ENCODE measurements around the gene TMPRSS7.

TMPRSS7 gene

GRCh38 chr3:112116748-112117186 is 82.2 kb downstream of the TMPRSS7 start:
- TF ChIP-seq ZFP3 (CRISPR knock-in tag; IDR thresholded peaks at IDR 0.05) (no peak), SNAI2 (CRISPR knock-in tag; IDR thresholded peaks at IDR 0.05) (no peak), ZNF8 (CRISPR knock-in tag; IDR thresholded peaks at IDR 0.05) (no peak)
- no peak for ATAC-seq

- no peak for ATAC-seq
- TF ChIP-seq RARB (CRISPR knock-in tag; IDR thresholded peaks at IDR 0.05) (no peak), ESRRG (CRISPR knock-in tag; IDR thresholded peaks at IDR 0.05) (no peak), CREB5 (CRISPR knock-in tag; IDR thresholded peaks at IDR 0.05; ENCODE audit: low read depth) (no peak), CSDC2 (CRISPR knock-in tag; IDR thresholded peaks at IDR 0.05) (no peak), TCF4 (CRISPR knock-in tag; IDR thresholded peaks at IDR 0.05; ENCODE audit: borderline replicate concordance) (no peak), PATZ1 (CRISPR knock-in tag; IDR thresholded peaks at IDR 0.05; ENCODE audit: borderline replicate concordance) (no peak), ISL1 (CRISPR knock-in tag; IDR thresholded peaks at IDR 0.05) (no peak), ZNF70 (CRISPR knock-in tag; IDR thresholded peaks at IDR 0.05) (no peak), ARNTL (CRISPR knock-in tag; IDR thresholded peaks at IDR 0.05; ENCODE audit: borderline replicate concordance, low read depth) (no peak), SNAI2 (CRISPR knock-in tag; IDR thresholded peaks at IDR 0.05) (no peak), ZNF565 (CRISPR knock-in tag; conservative IDR thresholded peaks at IDR 0.05; ENCODE audit: low read depth) (no peak), BACH2 (CRISPR knock-in tag; IDR thresholded peaks at IDR 0.05; ENCODE audit: borderline replicate concordance) (no peak), ZFP3 (CRISPR knock-in tag; IDR thresholded peaks at IDR 0.05) (no peak)
Measured at GRCh38 chr3:112117415-112117814, 82.9 kb downstream of the TMPRSS7 start.

DNA sequence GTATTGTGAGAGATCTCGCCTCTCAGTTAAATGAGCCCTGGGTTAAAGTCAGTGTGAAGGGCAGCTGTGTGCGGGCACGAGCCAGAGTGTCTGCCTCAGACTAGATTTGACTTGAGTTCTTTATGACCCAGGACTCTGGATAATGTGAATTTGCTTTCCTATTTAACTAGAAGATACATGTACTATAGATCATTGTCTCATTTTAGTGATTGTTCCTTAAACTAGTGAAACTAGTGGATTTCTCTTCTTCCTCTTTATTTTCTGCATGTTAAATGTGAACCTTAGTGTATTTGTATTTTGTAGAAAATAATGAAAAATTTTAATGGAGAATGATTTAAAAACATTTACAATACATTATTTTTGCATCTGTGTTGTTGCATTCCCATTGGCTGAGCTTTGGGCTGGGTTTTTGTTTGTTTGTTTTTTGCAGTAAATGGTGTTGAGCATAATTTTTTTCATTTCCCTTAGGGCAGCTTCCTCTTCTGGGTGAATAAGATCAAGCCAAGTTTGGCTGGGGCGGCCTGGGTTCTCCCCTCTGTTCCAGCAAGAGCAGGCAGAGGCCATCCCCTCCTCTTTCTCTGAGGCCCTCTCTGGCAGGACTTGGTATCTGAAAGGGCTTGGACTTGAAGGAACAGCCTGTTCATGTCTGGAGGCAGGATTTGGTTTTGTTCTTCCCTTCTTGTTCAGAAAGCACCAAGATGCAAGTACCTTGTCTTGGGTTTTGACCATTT is 83.5 kb downstream of the TMPRSS7 start:
- peak; percentile 25; the same call in 1 of the 3 replicates for ATAC-seq
- no peak for TF ChIP-seq PATZ1 (CRISPR knock-in tag; IDR thresholded peaks at IDR 0.05; ENCODE audit: borderline replicate concordance)
- TF ChIP-seq OSR1 (CRISPR knock-in tag; IDR thresholded peaks at IDR 0.05): no peak
- TF ChIP-seq ARNTL (CRISPR knock-in tag; IDR thresholded peaks at IDR 0.05; ENCODE audit: borderline replicate concordance, low read depth): no peak
- no peak for TF ChIP-seq ZC3H10 (CRISPR knock-in tag; IDR thresholded peaks at IDR 0.05)
- no peak for TF ChIP-seq TOX (CRISPR knock-in tag; IDR thresholded peaks at IDR 0.05; ENCODE audit: borderline replicate concordance)
- no peak for TF ChIP-seq CSRNP3 (CRISPR knock-in tag; IDR thresholded peaks at IDR 0.05)
- TF ChIP-seq GLIS3 (CRISPR knock-in tag; IDR thresholded peaks at IDR 0.05): no peak

DNA sequence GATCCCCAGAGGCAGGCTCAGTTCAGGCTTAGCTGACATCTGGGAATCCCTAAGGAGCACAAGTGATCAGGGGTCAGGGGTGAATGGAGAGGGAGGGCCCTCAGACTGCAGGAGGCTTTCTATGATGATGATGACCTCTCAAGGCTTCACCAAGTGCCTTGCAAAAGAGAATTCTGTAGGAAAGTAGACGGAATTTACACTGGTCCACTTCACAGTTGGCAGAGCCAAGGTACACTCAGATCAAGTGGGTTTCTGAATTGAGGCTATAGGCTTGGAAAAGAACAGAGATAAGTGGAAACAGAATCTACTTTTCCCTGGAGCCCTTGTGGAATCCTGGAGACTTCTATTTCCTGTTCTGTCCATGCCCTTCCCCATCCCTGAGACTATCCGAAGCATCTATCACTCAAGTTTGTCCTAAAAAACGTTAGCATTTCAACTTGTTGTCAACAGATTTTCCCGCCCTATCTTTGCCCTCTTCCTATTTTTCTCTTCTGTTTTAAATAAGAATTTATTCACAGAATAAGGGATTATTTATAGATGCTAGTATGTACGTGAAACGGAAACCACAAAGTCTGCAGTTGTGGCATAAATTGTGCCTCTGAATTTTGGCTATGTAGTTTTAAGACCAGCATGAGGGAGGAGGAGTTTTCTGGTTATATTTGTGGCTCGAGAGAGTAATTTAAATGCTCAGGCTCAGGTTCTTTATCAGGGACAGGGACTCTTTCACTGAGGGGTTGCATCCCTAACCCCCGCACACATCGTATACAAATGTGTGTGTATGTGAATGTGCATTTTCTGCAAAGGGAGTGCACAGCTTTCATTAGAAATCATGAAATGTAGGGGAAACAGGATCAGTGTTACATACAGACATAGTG is 85.7 kb downstream of the TMPRSS7 start:
- TF ChIP-seq ZFP3 (CRISPR knock-in tag; IDR thresholded peaks at IDR 0.05) (no peak), ZC3H10 (CRISPR knock-in tag; IDR thresholded peaks at IDR 0.05) (no peak)
- no peak for ATAC-seq
